ENCODE results near the gene NUDT21. TPM values are rescaled to one million over a fixed set of nuclear protein-coding genes. Genes with fewer than 3 reads are reported as not detected.
A peak's percentile ranks its signal among the peaks of the same experiment; 100 is the strongest.

NUDT21 gene
- total RNA-seq, 1 experiment from 2014 or later = 171 TPM

- Histone ChIP-seq H3K9me3 (ENCODE audit: insufficient read depth, low read depth) (no peaks in the 10 kb centered on the region), H3K4me2 (no peak overlapping the region), H2AFZ (no peak overlapping the region), H4K20me1 (ENCODE audit: insufficient read depth) (no peaks in the 10 kb centered on the region), H3K27ac (no peak overlapping the region), H3K36me3 (ENCODE audit: low read depth) (peaks cover 8% of the 10 kb centered on the region), H3K9me2 (ENCODE audit: insufficient read depth) (no peaks in the 10 kb centered on the region), H3K27me3 (ENCODE audit: insufficient read depth, low read depth) (no peaks in the 10 kb centered on the region), H3F3A (ENCODE audit: insufficient read depth, low read depth) (peaks cover 12% of the 10 kb centered on the region), H3K4me1 (replicated peaks; ENCODE audit: insufficient read depth) (peaks cover 12% of the 10 kb centered on the region), H3K4me3 (no peak overlapping the region), H3K79me2 (ENCODE audit: low read depth) (no peaks in the 10 kb centered on the region)
- intact Hi-C loops (cut with micrococcal nuclease; ENCODE audit: unreplicated experiment) = no loop called here
- POLR2A ChIA-PET (ENCODE audit: unreplicated experiment) = no interaction called here
- TF ChIP-seq EZH2 (IDR thresholded peaks at IDR 0.05; ENCODE audit: low read depth) = no peak
- TF ChIP-seq, protein P1, sequence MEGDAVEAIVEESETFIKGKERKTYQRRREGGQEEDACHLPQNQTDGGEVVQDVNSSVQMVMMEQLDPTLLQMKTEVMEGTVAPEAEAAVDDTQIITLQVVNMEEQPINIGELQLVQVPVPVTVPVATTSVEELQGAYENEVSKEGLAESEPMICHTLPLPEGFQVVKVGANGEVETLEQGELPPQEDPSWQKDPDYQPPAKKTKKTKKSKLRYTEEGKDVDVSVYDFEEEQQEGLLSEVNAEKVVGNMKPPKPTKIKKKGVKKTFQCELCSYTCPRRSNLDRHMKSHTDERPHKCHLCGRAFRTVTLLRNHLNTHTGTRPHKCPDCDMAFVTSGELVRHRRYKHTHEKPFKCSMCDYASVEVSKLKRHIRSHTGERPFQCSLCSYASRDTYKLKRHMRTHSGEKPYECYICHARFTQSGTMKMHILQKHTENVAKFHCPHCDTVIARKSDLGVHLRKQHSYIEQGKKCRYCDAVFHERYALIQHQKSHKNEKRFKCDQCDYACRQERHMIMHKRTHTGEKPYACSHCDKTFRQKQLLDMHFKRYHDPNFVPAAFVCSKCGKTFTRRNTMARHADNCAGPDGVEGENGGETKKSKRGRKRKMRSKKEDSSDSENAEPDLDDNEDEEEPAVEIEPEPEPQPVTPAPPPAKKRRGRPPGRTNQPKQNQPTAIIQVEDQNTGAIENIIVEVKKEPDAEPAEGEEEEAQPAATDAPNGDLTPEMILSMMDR (conservative IDR thresholded peaks at IDR 0.05) = no peak
- BruUV-seq (replicated peaks) = no TSS peak
- DNase-seq = no peak
- CTCF ChIA-PET = no interaction called here
Observed at GRCh38 chr16:56387396-56387795, 63.7 kb downstream of the NUDT21 start.

DNA sequence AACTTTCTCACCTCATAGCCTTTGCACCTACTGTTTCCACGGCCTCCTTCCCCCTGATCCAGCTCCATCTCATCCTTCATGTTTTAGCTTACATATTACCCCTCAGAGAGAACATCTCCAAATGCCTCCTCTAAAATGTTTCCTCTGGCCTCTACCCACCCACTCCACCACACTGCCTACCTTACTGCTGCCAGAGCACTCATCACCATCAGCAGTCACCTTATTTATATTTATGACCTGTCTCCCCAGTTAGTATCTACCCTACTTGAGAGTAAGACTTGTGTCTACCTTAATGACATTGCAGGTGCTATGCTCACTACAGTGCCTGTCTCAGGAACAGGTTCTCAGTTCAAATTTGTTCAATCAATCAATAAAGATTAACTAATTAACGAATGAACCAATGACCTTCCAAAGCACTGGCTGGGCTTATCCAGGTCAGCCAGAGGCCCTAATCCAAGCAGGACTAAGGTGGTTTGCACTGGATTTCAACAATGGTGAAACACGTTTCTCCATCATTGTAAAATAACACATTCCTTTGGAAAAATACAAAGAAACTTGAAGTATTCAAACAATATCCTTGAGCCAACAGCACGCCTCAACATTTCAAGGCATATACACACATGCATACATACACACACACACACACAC is 66.9 kb downstream of the NUDT21 start:
- H3K36me3 ChIP-seq (ENCODE audit: low read depth) = peaks cover 35% of the 10 kb centered on the region
- H3K27me3 ChIP-seq (ENCODE audit: insufficient read depth, low read depth) = no peaks in the 10 kb centered on the region
- no peak overlapping the region for H3K27ac ChIP-seq
- DNase-seq = no peak
- H2AFZ ChIP-seq = no peak overlapping the region
- TF ChIP-seq EZH2 (IDR thresholded peaks at IDR 0.05; ENCODE audit: low read depth) = no peak
- TF ChIP-seq, protein P1 (conservative IDR thresholded peaks at IDR 0.05) = no peak
- POLR2A ChIA-PET (ENCODE audit: unreplicated experiment) = no interaction called here
- CTCF ChIA-PET = no interaction called here
- H3K4me1 ChIP-seq (replicated peaks; ENCODE audit: insufficient read depth) = peaks cover 17% of the 10 kb centered on the region
- intact Hi-C loops (cut with micrococcal nuclease; ENCODE audit: unreplicated experiment) = no loop called here
- no peaks in the 10 kb centered on the region for H4K20me1 ChIP-seq (ENCODE audit: insufficient read depth)
- H3K4me2 ChIP-seq = no peak overlapping the region
- no peak overlapping the region for H3K4me3 ChIP-seq
- H3K9me3 ChIP-seq (ENCODE audit: insufficient read depth, low read depth) = peaks cover 16% of the 10 kb centered on the region
- peaks cover 19% of the 10 kb centered on the region for H3F3A ChIP-seq (ENCODE audit: insufficient read depth, low read depth)
- 0 out of 2 replicates have a peak, but pooled peaks cover 6% of the 10 kb centered on the region for H3K79me2 ChIP-seq (ENCODE audit: low read depth)
- H3K9me2 ChIP-seq (ENCODE audit: insufficient read depth) = no peaks in the 10 kb centered on the region
- BruUV-seq (replicated peaks) = no TSS peak

GRCh38 chr16:56382901-56383355 is 68.2 kb downstream of the NUDT21 start:
- Histone ChIP-seq H3K4me1 (replicated peaks; ENCODE audit: insufficient read depth) (peaks cover 17% of the 10 kb centered on the region), H3K36me3 (ENCODE audit: low read depth) (peaks cover 39% of the 10 kb centered on the region), H4K20me1 (ENCODE audit: insufficient read depth) (no peaks in the 10 kb centered on the region), H3K9me3 (ENCODE audit: insufficient read depth, low read depth) (peaks cover 16% of the 10 kb centered on the region), H2AFZ (no peak overlapping the region), H3K9me2 (ENCODE audit: insufficient read depth) (no peaks in the 10 kb centered on the region; the same call in 1 of the 2 replicates), H3F3A (ENCODE audit: insufficient read depth, low read depth) (peaks cover 20% of the 10 kb centered on the region), H3K79me2 (ENCODE audit: low read depth) (0 out of 2 replicates have a peak, but pooled peaks cover 10% of the 10 kb centered on the region), H3K27me3 (ENCODE audit: insufficient read depth, low read depth) (no peaks in the 10 kb centered on the region), H3K4me2 (peak overlapping the region; percentile 29; the same call in 1 of the 2 replicates), H3K4me3 (no peak overlapping the region), H3K27ac (peak overlapping the region; percentile 63)
- DNase-seq = peak; percentile 55 to 92
- CTCF ChIA-PET = interaction anchor here (0.7 to 0.8 kb wide), 4 partner anchors 22 to 431 kb away, joined by 3 to 4 read pairs (median 3); no protein-coding TSS in a partner anchor
- POLR2A ChIA-PET (ENCODE audit: unreplicated experiment) = no interaction called here
- TF ChIP-seq, protein P1 (conservative IDR thresholded peaks at IDR 0.05) = no peak
- no peak for TF ChIP-seq EZH2 (IDR thresholded peaks at IDR 0.05; ENCODE audit: low read depth)
- intact Hi-C loops (cut with micrococcal nuclease; ENCODE audit: unreplicated experiment) = no loop called here
- no TSS peak for BruUV-seq (replicated peaks)
